PFSK-1 (cell line): ENCODE data around the gene RNASEH2B.

Experiments
- FOXP2 ChIP-seq: optimal IDR thresholded peaks from 2 replicates; pipeline ENCODE3; 2011; ENCODE audit warnings: borderline replicate concordance, control low read depth, inconsistent platforms; ENCODE audit not compliant: insufficient read depth; ENCODE audit errors: extremely low read length, extremely low read depth
- POLR2AphosphoS5 ChIP-seq: IDR thresholded peaks from 2 replicates; pipeline ENCODE4 v1.6.1; 2012; ENCODE audit warnings: low read depth, mild to moderate bottlenecking, control low read depth, low read length, moderate library complexity
- REST ChIP-seq, 2 experiments: IDR thresholded peaks; 2 replicates each; pipeline versions ENCODE4 v1.6.1 to v1.8.0; 2011 to 2012; ENCODE audit warnings: low read depth in 2 of 2, low read length in 2 of 2, control low read depth in 1 of 2, inconsistent platforms in 1 of 2, mild to moderate bottlenecking in 1 of 2, moderate library complexity in 1 of 2; ENCODE audit not compliant: insufficient read depth in 1 of 2
- TAF1 ChIP-seq: IDR thresholded peaks from 2 replicates; pipeline ENCODE4 v1.6.1; 2012; ENCODE audit warnings: low read length, control low read depth, borderline replicate concordance; ENCODE audit not compliant: insufficient read depth

GRCh38 chr13:50969691-50970090 is 60.1 kb downstream of the RNASEH2B start:
- TF ChIP-seq POLR2AphosphoS5 (no peak), FOXP2 (no peak), TAF1 (no peak), REST (IDR thresholded peaks at IDR 0.05; ENCODE audit: insufficient read depth in 1 of 2, low read depth in 2 of 2, low read length in 2 of 2) (no peak)
